SK-N-MC (cell line): ENCODE results near the gene CCDC57.

ENCODE experiments used
- DNase-seq: peaks from one replicate; pipeline ENCODE4 v3.0.0-alpha.2; 2011; ENCODE audit warnings: low read depth, low spot score
- H3K27ac ChIP-seq: fragments of 200-600 bp; sonication (generic); 2 replicates; pipeline ENCODE4 v1.5.1; 2016; ENCODE audit warnings: mixed run types
- H3K36me3 ChIP-seq: fragments of 200-600 bp; sonication (generic); 2 replicates; pipeline ENCODE4 v1.6.1; 2017; ENCODE audit warnings: antibody characterized with exemption, low read length, mixed read lengths; ENCODE audit not compliant: insufficient read depth
- H3K4me3 ChIP-seq: fragments of 200-600 bp; sonication (generic); 2 replicates; pipeline ENCODE4 v1.5.1; 2016
- H3K9ac ChIP-seq: fragments of 200-600 bp; sonication (generic); 2 replicates; pipeline ENCODE4 v1.8.0; 2017; ENCODE audit warnings: mixed run types, mixed read lengths; ENCODE audit not compliant: insufficient read length
- H3K9me3 ChIP-seq: fragments of 200-600 bp; sonication (generic); 2 replicates; pipeline ENCODE4 v1.6.1; 2017; ENCODE audit warnings: low read depth, mild to moderate bottlenecking, antibody characterized with exemption, low read length, moderate library complexity, mixed read lengths
- EZH2 ChIP-seq: fragments of 200-600 bp; sonication (generic); IDR thresholded peaks from one replicate; pipeline ENCODE4 v1.6.1; 2017; ENCODE audit warnings: antibody characterized with exemption
- FOXP2 ChIP-seq: optimal IDR thresholded peaks from 2 replicates; pipeline ENCODE3; 2011; ENCODE audit warnings: mild to moderate bottlenecking, moderate library complexity; ENCODE audit not compliant: insufficient read depth; ENCODE audit errors: extremely low read length, control extremely low read depth
- POLR2AphosphoS5 ChIP-seq: IDR thresholded peaks from 2 replicates; pipeline ENCODE4 v1.6.1; 2012; ENCODE audit warnings: mild to moderate bottlenecking, low read depth, low read length, borderline replicate concordance

CCDC57 gene

GRCh38 chr17:82202981-82203380 is 9.7 kb downstream of the CCDC57 start:
- no peak overlapping the region for H3K9ac ChIP-seq
- no peak for TF ChIP-seq FOXP2
- no peak for TF ChIP-seq POLR2AphosphoS5
- no peak for TF ChIP-seq EZH2
- peaks cover 2% of the 10 kb centered on the region; the same call in 1 of the 2 replicates for H3K36me3 ChIP-seq
- H3K9me3 ChIP-seq = no peaks in the 10 kb centered on the region
- no peak overlapping the region for H3K27ac ChIP-seq
- DNase-seq = no peak
- no peak overlapping the region for H3K4me3 ChIP-seq

- no peak for DNase-seq
- H3K36me3 ChIP-seq = peaks cover 7% of the 10 kb centered on the region; the same call in 1 of the 2 replicates
- H3K9ac ChIP-seq = no peak overlapping the region
- H3K4me3 ChIP-seq = no peak overlapping the region
- no peaks in the 10 kb centered on the region for H3K9me3 ChIP-seq
- TF ChIP-seq POLR2AphosphoS5 = no peak
- TF ChIP-seq EZH2 = no peak
- no peak for TF ChIP-seq FOXP2
- no peak overlapping the region for H3K27ac ChIP-seq
Observed at GRCh38 chr17:82201498-82201910, 11.1 kb downstream of the CCDC57 start.

- Histone ChIP-seq H3K9me3 (no peaks in the 10 kb centered on the region), H3K27ac (no peak overlapping the region), H3K9ac (no peak overlapping the region), H3K36me3 (peaks cover 7% of the 10 kb centered on the region; the same call in 1 of the 2 replicates), H3K4me3 (no peak overlapping the region)
- no peak for DNase-seq
- TF ChIP-seq FOXP2 (no peak), POLR2AphosphoS5 (no peak), EZH2 (no peak)
Observed at GRCh38 chr17:82200743-82201497, 11.7 kb downstream of the CCDC57 start.

- TF ChIP-seq EZH2 (no peak), FOXP2 (no peak), POLR2AphosphoS5 (no peak)
- H3K36me3 ChIP-seq = peaks cover 9% of the 10 kb centered on the region; the same call in 1 of the 2 replicates
- H3K9me3 ChIP-seq = no peaks in the 10 kb centered on the region
- no peak overlapping the region for H3K27ac ChIP-seq
- no peak overlapping the region for H3K9ac ChIP-seq
- no peak overlapping the region for H3K4me3 ChIP-seq
- DNase-seq = no peak
Observed at GRCh38 chr17:82200135-82200534, 12.5 kb downstream of the CCDC57 start.

GRCh38 chr17:82199496-82199895 is 13.1 kb downstream of the CCDC57 start:
- Histone ChIP-seq H3K9me3 (no peaks in the 10 kb centered on the region), H3K36me3 (peaks cover 15% of the 10 kb centered on the region; the same call in 1 of the 2 replicates), H3K4me3 (no peak overlapping the region), H3K27ac (no peak overlapping the region), H3K9ac (no peak overlapping the region)
- DNase-seq = no peak
- TF ChIP-seq EZH2 (no peak), POLR2AphosphoS5 (no peak)

GRCh38 chr17:82198092-82198491 is 14.6 kb downstream of the CCDC57 start:
- H3K27ac ChIP-seq = no peak overlapping the region
- no peak overlapping the region for H3K9ac ChIP-seq
- H3K36me3 ChIP-seq = peaks cover 22% of the 10 kb centered on the region; the same call in 1 of the 2 replicates
- H3K9me3 ChIP-seq = no peaks in the 10 kb centered on the region
- DNase-seq = no peak
- TF ChIP-seq EZH2 (no peak), POLR2AphosphoS5 (no peak), FOXP2 (no peak)
- no peak overlapping the region for H3K4me3 ChIP-seq

- H3K4me3 ChIP-seq = no peak overlapping the region
- DNase-seq = no peak
- H3K9ac ChIP-seq = no peak overlapping the region
- H3K36me3 ChIP-seq = peaks cover 30% of the 10 kb centered on the region; the same call in 1 of the 2 replicates
- no peak overlapping the region for H3K27ac ChIP-seq
- H3K9me3 ChIP-seq = no peaks in the 10 kb centered on the region
- TF ChIP-seq POLR2AphosphoS5 (no peak), EZH2 (no peak), FOXP2 (no peak)
Observed at GRCh38 chr17:82195675-82196672, 16.7 kb downstream of the CCDC57 start.

- peaks cover 30% of the 10 kb centered on the region; the same call in 1 of the 2 replicates for H3K36me3 ChIP-seq
- no peak overlapping the region for H3K27ac ChIP-seq
- DNase-seq = no peak
- H3K4me3 ChIP-seq = no peak overlapping the region
- no peak for TF ChIP-seq FOXP2
- no peak for TF ChIP-seq POLR2AphosphoS5
- no peak for TF ChIP-seq EZH2
- H3K9ac ChIP-seq = no peak overlapping the region
- no peaks in the 10 kb centered on the region for H3K9me3 ChIP-seq
Observed at GRCh38 chr17:82194765-82195164, 17.9 kb downstream of the CCDC57 start.
